OCI-LY1 (cell line): ENCODE measurements around the gene HES2.
"Not testable (repeated sequence)": the region's sequence is repeated elsewhere in the genome, so short reads cannot be mapped to it uniquely, and the experiment has no call there.

ENCODE experiments used
- H2AFZ ChIP-seq: fragments of 200-600 bp; sonication (generic), shearing (Covaris generic); 2 replicates; pipeline ENCODE4 v1.6.0; 2014; ENCODE audit warnings: antibody characterized with exemption, mild to moderate bottlenecking, low read length
- H3F3A ChIP-seq: fragments of 200-600 bp; sonication (generic), shearing (Covaris generic); 2 replicates; pipeline ENCODE4 v1.6.0; 2014; ENCODE audit warnings: mild to moderate bottlenecking, antibody characterized with exemption, low read length, moderate library complexity; ENCODE audit not compliant: insufficient read depth
- H3K27ac ChIP-seq: fragments of 200-600 bp; sonication (generic); 2 replicates; pipeline ENCODE4 v1.5.1; 2014; ENCODE audit warnings: low read length, mixed run types, mild to moderate bottlenecking, low read depth; ENCODE audit not compliant: poor library complexity, severe bottlenecking
- H3K27me3 ChIP-seq: fragments of 200-600 bp; sonication (generic); 2 replicates; pipeline ENCODE4 v1.6.0; 2014; ENCODE audit warnings: antibody characterized with exemption, mild to moderate bottlenecking, low read length, moderate library complexity; ENCODE audit not compliant: insufficient read depth
- H3K36me3 ChIP-seq: fragments of 200-600 bp; sonication (generic); 2 replicates; pipeline ENCODE4 v1.6.1; 2014; ENCODE audit warnings: mild to moderate bottlenecking, antibody characterized with exemption, low read length, moderate library complexity, mixed read lengths; ENCODE audit not compliant: insufficient read depth
- H3K4me1 ChIP-seq: fragments of 200-600 bp; sonication (generic); 2 replicates; pipeline ENCODE4 v1.5.1; 2014; ENCODE audit warnings: mild to moderate bottlenecking, low read length, moderate library complexity; ENCODE audit not compliant: insufficient read depth, severe bottlenecking
- H3K4me2 ChIP-seq: fragments of 200-600 bp; sonication (generic), shearing (Covaris generic); 2 replicates; pipeline ENCODE4 v1.6.1; 2014; ENCODE audit warnings: low read length
- H3K4me3 ChIP-seq: fragments of 200-600 bp; sonication (generic); 2 replicates; pipeline ENCODE4 v1.5.1; 2014; ENCODE audit warnings: low read length, low read depth, mild to moderate bottlenecking, mixed read lengths; ENCODE audit not compliant: poor library complexity, severe bottlenecking
- H3K79me2 ChIP-seq: fragments of 200-600 bp; shearing (Covaris generic); 2 replicates; pipeline ENCODE4 v1.6.1; 2016; ENCODE audit warnings: mixed run types, low read length, mixed read lengths; ENCODE audit not compliant: insufficient read depth
- H3K9ac ChIP-seq: fragments of 200-600 bp; sonication (generic), shearing (Covaris generic); 2 replicates; pipeline ENCODE4 v1.6.1; 2014; ENCODE audit warnings: mild to moderate bottlenecking, low read length, mixed read lengths
- H3K9me2 ChIP-seq: fragments of 200-600 bp; sonication (generic), shearing (Covaris generic); 2 replicates; pipeline ENCODE4 v1.6.1; 2014; ENCODE audit warnings: low read depth, mild to moderate bottlenecking, low read length, mixed read lengths
- H3K9me3 ChIP-seq: fragments of 200-600 bp; shearing (Covaris generic); 2 replicates; pipeline ENCODE4 v1.6.1; 2014; ENCODE audit warnings: low read length, mixed read lengths
- H4K20me1 ChIP-seq: fragments of 200-600 bp; sonication (generic), shearing (Covaris generic); 2 replicates; pipeline ENCODE4 v1.6.0; 2016; ENCODE audit warnings: mild to moderate bottlenecking, low read length; ENCODE audit not compliant: insufficient read depth
- EZH2 ChIP-seq: fragments of 200-600 bp; sonication (generic), shearing (Covaris generic); IDR thresholded peaks from 2 replicates; pipeline ENCODE4 v1.8.0; 2017; ENCODE audit warnings: borderline replicate concordance, mixed run types, mild to moderate bottlenecking, antibody characterized with exemption, low read length, moderate library complexity, mixed read lengths
- TF ChIP-seq, protein P1 (sequence below): fragments of 200-600 bp; sonication (generic), shearing (Covaris generic); IDR thresholded peaks from 2 replicates; pipeline ENCODE4 v1.5.1; 2017; ENCODE audit warnings: mild to moderate bottlenecking, antibody characterized with exemption, low read length, moderate library complexity, mixed read lengths

Gene HES2

GRCh38 chr1:6438047-6438525 lies 18.4 kb upstream of the HES2 start:
- H3K4me1 ChIP-seq, result no peaks in the 10 kb centered on the region
- no peaks in the 10 kb centered on the region for H3K9me3 ChIP-seq
- H3F3A ChIP-seq, result no peaks in the 10 kb centered on the region
- no peak overlapping the region for H3K4me3 ChIP-seq
- no peaks in the 10 kb centered on the region for H4K20me1 ChIP-seq
- no peak overlapping the region for H2AFZ ChIP-seq
- no peak overlapping the region for H3K9ac ChIP-seq
- no peak overlapping the region for H3K4me2 ChIP-seq
- TF ChIP-seq, protein P1, sequence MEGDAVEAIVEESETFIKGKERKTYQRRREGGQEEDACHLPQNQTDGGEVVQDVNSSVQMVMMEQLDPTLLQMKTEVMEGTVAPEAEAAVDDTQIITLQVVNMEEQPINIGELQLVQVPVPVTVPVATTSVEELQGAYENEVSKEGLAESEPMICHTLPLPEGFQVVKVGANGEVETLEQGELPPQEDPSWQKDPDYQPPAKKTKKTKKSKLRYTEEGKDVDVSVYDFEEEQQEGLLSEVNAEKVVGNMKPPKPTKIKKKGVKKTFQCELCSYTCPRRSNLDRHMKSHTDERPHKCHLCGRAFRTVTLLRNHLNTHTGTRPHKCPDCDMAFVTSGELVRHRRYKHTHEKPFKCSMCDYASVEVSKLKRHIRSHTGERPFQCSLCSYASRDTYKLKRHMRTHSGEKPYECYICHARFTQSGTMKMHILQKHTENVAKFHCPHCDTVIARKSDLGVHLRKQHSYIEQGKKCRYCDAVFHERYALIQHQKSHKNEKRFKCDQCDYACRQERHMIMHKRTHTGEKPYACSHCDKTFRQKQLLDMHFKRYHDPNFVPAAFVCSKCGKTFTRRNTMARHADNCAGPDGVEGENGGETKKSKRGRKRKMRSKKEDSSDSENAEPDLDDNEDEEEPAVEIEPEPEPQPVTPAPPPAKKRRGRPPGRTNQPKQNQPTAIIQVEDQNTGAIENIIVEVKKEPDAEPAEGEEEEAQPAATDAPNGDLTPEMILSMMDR, result peak; percentile 77
- TF ChIP-seq EZH2, result no peak
- no peak overlapping the region for H3K27ac ChIP-seq
- no peaks in the 10 kb centered on the region for H3K79me2 ChIP-seq
- no peaks in the 10 kb centered on the region for H3K9me2 ChIP-seq
- no peaks in the 10 kb centered on the region for H3K27me3 ChIP-seq
- H3K36me3 ChIP-seq, result no peaks in the 10 kb centered on the region

- H2AFZ ChIP-seq, H3K9me3 ChIP-seq, H3F3A ChIP-seq, H3K9ac ChIP-seq, H3K79me2 ChIP-seq, H3K27ac ChIP-seq, H3K4me2 ChIP-seq, H3K4me3 ChIP-seq, H3K9me2 ChIP-seq, H3K36me3 ChIP-seq, H3K27me3 ChIP-seq, H3K4me1 ChIP-seq, H4K20me1 ChIP-seq: not testable (repeated sequence)
- TF ChIP-seq, protein P1, result peak; percentile 34
Measured at GRCh38 chr1:6437012-6437700, 17.4 kb upstream of the HES2 start.

DNA sequence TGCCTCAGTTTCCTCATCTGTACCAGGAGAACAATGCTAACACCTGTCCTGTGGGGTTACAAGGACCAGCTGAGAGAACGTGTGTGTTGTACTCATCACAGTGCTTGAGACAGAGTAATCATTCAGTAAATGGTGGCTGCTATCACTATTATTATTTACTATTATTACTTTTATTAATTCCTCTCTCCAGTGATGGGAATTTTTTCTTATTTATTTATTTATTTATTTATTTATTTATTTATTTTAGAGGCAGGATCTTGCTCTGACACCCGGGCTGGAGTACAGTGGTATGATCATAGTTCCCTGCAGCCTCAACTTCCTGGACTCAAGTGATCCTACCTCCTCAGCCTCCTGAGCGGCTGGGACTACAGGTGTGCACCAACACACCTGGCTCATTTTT lies 16.6 kb upstream of the HES2 start:
- not testable (repeated sequence) for H3K79me2 ChIP-seq, H3K27ac ChIP-seq, H2AFZ ChIP-seq, H3K36me3 ChIP-seq, H3K9ac ChIP-seq, H3F3A ChIP-seq, H3K27me3 ChIP-seq, H3K4me3 ChIP-seq, H3K9me3 ChIP-seq, H3K4me2 ChIP-seq, H4K20me1 ChIP-seq, H3K9me2 ChIP-seq, H3K4me1 ChIP-seq

- no peaks in the 10 kb centered on the region for H3K4me1 ChIP-seq
Measured at GRCh38 chr1:6435547-6435946, 15.8 kb upstream of the HES2 start.

More at GRCh38 chr1:6435547-6435946, 15.8 kb upstream of the HES2 start:
- Histone ChIP-seq H3K9me3 (no peaks in the 10 kb centered on the region), H3K4me3 (no peak overlapping the region), H3F3A (no peaks in the 10 kb centered on the region), H3K9ac (no peak overlapping the region), H3K36me3 (no peaks in the 10 kb centered on the region), H3K79me2 (no peaks in the 10 kb centered on the region), H3K27ac (no peak overlapping the region), H3K9me2 (no peaks in the 10 kb centered on the region), H3K27me3 (peaks cover 5% of the 10 kb centered on the region; the same call in 1 of the 2 replicates), H4K20me1 (no peaks in the 10 kb centered on the region), H3K4me2 (no peak overlapping the region), H2AFZ (no peak overlapping the region)
- TF ChIP-seq, protein P1, result no peak
- no peak for TF ChIP-seq EZH2
